PFSK-1 (cell line): ENCODE measurements around the gene SHISAL1.

ENCODE experiments used
- FOXP2 ChIP-seq: optimal IDR thresholded peaks from 2 replicates; pipeline ENCODE3; 2011; ENCODE audit warnings: borderline replicate concordance, control low read depth, inconsistent platforms; ENCODE audit not compliant: insufficient read depth; ENCODE audit errors: extremely low read length, extremely low read depth
- POLR2AphosphoS5 ChIP-seq: IDR thresholded peaks from 2 replicates; pipeline ENCODE4 v1.6.1; 2012; ENCODE audit warnings: low read depth, mild to moderate bottlenecking, control low read depth, low read length, moderate library complexity
- REST ChIP-seq, 2 experiments: IDR thresholded peaks; 2 replicates each; pipeline versions ENCODE4 v1.6.1 to v1.8.0; 2011 to 2012; ENCODE audit warnings: low read depth in 2 of 2, low read length in 2 of 2, control low read depth in 1 of 2, inconsistent platforms in 1 of 2, mild to moderate bottlenecking in 1 of 2, moderate library complexity in 1 of 2; ENCODE audit not compliant: insufficient read depth in 1 of 2
- SIN3A ChIP-seq: IDR thresholded peaks from 2 replicates; pipeline ENCODE4 v1.6.1; 2012; ENCODE audit warnings: mild to moderate bottlenecking, low read length, moderate library complexity, borderline replicate concordance; ENCODE audit not compliant: insufficient read depth
- TAF1 ChIP-seq: IDR thresholded peaks from 2 replicates; pipeline ENCODE4 v1.6.1; 2012; ENCODE audit warnings: low read length, control low read depth, borderline replicate concordance; ENCODE audit not compliant: insufficient read depth

SHISAL1 gene

GRCh38 chr22:44359496-44360110, 46.9 kb upstream of the SHISAL1 start:
- TF ChIP-seq TAF1: no peak
- no peak for TF ChIP-seq REST (IDR thresholded peaks at IDR 0.05; ENCODE audit: insufficient read depth in 1 of 2, low read depth in 2 of 2, low read length in 2 of 2)
- no peak for TF ChIP-seq SIN3A

- TF ChIP-seq TAF1: no peak
- TF ChIP-seq REST (IDR thresholded peaks at IDR 0.05; ENCODE audit: insufficient read depth in 1 of 2, low read depth in 2 of 2, low read length in 2 of 2): no peak
- no peak for TF ChIP-seq POLR2AphosphoS5
- no peak for TF ChIP-seq FOXP2
- no peak for TF ChIP-seq SIN3A
Observed at GRCh38 chr22:44358709-44359440, 46.1 kb upstream of the SHISAL1 start.

DNA sequence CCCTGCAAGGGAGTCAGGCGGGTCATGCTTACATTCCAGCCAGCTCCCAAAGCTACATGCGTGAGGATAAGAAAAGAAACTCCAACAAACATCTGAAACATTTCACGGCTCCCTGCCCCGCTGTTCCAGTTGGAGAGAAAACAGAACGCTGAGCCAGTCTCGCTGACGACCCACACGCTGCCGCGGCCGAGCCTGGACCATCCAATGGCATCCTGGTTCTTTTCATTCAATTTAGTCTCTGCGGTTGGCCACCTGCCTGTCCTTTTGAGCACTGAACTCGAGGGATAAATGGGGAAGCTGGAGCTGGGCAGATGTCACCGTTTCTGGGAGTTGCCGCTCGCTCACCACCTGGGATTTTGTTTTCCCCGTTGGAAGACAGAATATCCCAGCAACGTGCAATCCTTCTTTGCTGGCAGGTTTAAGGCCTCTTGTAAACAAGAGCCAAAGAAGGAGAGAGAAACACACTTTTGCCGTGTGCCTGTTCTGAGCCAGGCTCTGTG, 45.3 kb upstream of the SHISAL1 start:
- TF ChIP-seq REST (IDR thresholded peaks at IDR 0.05; ENCODE audit: insufficient read depth in 1 of 2, low read depth in 2 of 2, low read length in 2 of 2): no peak
- TF ChIP-seq POLR2AphosphoS5: no peak
- no peak for TF ChIP-seq TAF1
- TF ChIP-seq SIN3A: no peak
- no peak for TF ChIP-seq FOXP2

GRCh38 chr22:44357296-44357965, 44.7 kb upstream of the SHISAL1 start:
- TF ChIP-seq POLR2AphosphoS5: no peak
- TF ChIP-seq FOXP2: no peak
- no peak for TF ChIP-seq TAF1
- TF ChIP-seq REST (IDR thresholded peaks at IDR 0.05; ENCODE audit: insufficient read depth in 1 of 2, low read depth in 2 of 2, low read length in 2 of 2): no peak
- no peak for TF ChIP-seq SIN3A
